ENCODE data around the gene TAOK3. TPM values are rescaled to one million over a fixed set of nuclear protein-coding genes. Genes with fewer than 3 reads are reported as not detected.

TAOK3 gene
- total and polyA plus RNA-seq, 9 of the 15 experiments (the other 6 are each of a cell fraction or from before 2014, with no cell fraction given): 24.3 to 83.5 (median 47.1) TPM

GRCh38 chr12:118317729-118318128 is 55.0 kb downstream of the TAOK3 start:
- Histone ChIP-seq H3K27ac (ENCODE audit: extremely low read depth, low read depth, low read length) (no peak overlapping the region), H3K9ac (ENCODE audit: insufficient read depth in 1 of 2, low read depth in 2 of 2, low read length in 2 of 2) (no peak overlapping the region), H4K20me1 (replicated peaks; ENCODE audit: control insufficient read depth, insufficient read depth, low read length) (no peaks in the 10 kb centered on the region), H3K9me3 (replicated peaks; ENCODE audit: control insufficient read depth, insufficient read depth, low read depth, low read length) (no peaks in the 10 kb centered on the region), H3K36me3 (ENCODE audit: control insufficient read depth, insufficient read depth, low read length) (peaks cover 6% of the 10 kb centered on the region; the same call in 1 of the 3 replicates), H3K4me1 (replicated peaks in 1 of 2; ENCODE audit: control insufficient read depth in 2 of 2, insufficient read depth in 2 of 2, low read length in 2 of 2) (peaks cover 4% of the 10 kb centered on the region in 2 experiments; a peak in 3 of 5 replicates), H3K79me2 (ENCODE audit: control insufficient read depth, insufficient read depth, low read length) (peaks cover 51% of the 10 kb centered on the region), H3K27me3 (ENCODE audit: control insufficient read depth in 2 of 2, insufficient read depth in 2 of 2, low read length in 2 of 2) (no peaks in the 10 kb centered on the region), H2AFZ (ENCODE audit: low read depth, low read length) (no peak overlapping the region), H3K4me2 (ENCODE audit: insufficient read depth, low read length) (no peak overlapping the region), H3K4me3 (no peak overlapping the region), H3K9me1 (ENCODE audit: control insufficient read depth, insufficient read depth, low read length) (no peaks in the 10 kb centered on the region)
- in situ Hi-C loops (cut with MboI) (no loop called here), intact Hi-C loops (cut with micrococcal nuclease) (no loop called here)
- no peak for FAIRE-seq
- no TSS peak for BruUV-seq (replicated peaks)
- ChIA-PET POLR2A (interaction anchor here (1.0 to 1.5 kb wide), 2 partner anchors 29 to 58 kb away, joined by 3 read pairs; partner anchors contain the start of gene SUDS3), CTCF (ENCODE audit: low intra/inter-chr PET ratio) (no interaction called here)
- DNase-seq (ENCODE audit: extremely low read depth in 1 of 4, low spot score in 3 of 4): no peak
- 100% methylated on average over 1 of the region's 1 CpG for WGBS (ENCODE audit: insufficient coverage, low coverage, missing lambda C conversion rate)
- ATAC-seq: no peak
- TF ChIP-seq OTX1 (CRISPR knock-in tag; IDR thresholded peaks at IDR 0.05) (no peak), DIDO1 (tag; IDR thresholded peaks at IDR 0.05; ENCODE audit: low read depth) (no peak), FOXJ2 (tag; IDR thresholded peaks at IDR 0.05) (no peak), CBFA2T2 (conservative IDR thresholded peaks at IDR 0.05) (no peak), MGA (IDR thresholded peaks at IDR 0.05) (no peak), DDX20 (tag; IDR thresholded peaks at IDR 0.05; ENCODE audit: low read depth) (no peak), NCOA6 (IDR thresholded peaks at IDR 0.05) (no peak), BCLAF1 (IDR thresholded peaks at IDR 0.05; ENCODE audit: borderline replicate concordance in 1 of 2, control insufficient read depth in 1 of 2, low read depth in 2 of 2, low read length in 1 of 2) (no peak)

All from K562 (cell line).